Measurements from ENCODE around the gene PKN1.
A peak's percentile ranks its signal among the peaks of the same experiment; 100 is the strongest.

PKN1 gene

GRCh38 chr19:14467391-14467790, 34.3 kb downstream of the PKN1 start:
- DNase-seq (ENCODE audit: low spot score), result no peak

GRCh38 chr19:14467816-14468215, 34.7 kb downstream of the PKN1 start:
- no peak for DNase-seq (ENCODE audit: low spot score)

DNA sequence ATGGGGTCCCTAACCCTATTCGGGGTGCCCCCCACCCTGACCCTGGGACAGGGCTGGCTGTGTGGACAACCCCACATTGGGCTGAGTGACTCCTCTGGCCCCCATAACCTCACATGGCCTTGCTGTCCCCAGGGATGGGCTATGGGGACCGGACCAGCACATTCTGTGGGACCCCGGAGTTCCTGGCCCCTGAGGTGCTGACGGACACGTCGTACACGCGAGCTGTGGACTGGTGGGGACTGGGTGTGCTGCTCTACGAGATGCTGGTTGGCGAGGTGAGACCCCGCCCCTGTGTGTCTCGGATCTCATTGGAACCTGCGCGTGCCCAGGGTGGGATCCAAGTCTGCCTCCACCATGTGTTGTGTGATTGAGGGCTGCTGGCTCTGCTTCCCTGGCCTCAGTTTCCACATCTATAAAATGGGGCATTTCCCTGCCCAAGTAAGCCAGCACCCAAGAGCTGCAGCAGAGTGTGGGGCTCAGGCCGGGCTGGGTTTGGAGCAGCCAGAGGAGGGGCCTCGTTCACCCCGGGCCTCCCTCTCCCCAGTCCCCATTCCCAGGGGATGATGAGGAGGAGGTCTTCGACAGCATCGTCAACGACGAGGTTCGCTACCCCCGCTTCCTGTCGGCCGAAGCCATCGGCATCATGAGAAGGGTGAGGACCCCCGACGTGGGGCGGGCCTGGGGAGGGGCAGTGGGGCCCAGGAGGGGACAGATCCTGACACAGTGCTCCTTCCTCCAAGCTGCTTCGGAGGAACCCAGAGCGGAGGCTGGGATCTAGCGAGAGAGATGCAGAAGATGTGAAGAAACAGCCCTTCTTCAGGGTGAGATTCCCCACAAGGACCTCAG, 37.1 kb downstream of the PKN1 start:
- DNase-seq (ENCODE audit: low spot score), result no peak

- no peak for DNase-seq (ENCODE audit: low spot score)
Observed at GRCh38 chr19:14471436-14472187, 38.5 kb downstream of the PKN1 start.

GRCh38 chr19:14472202-14472938, 39.3 kb downstream of the PKN1 start:
- DNase-seq (ENCODE audit: low spot score), result peak; percentile 75

DNA sequence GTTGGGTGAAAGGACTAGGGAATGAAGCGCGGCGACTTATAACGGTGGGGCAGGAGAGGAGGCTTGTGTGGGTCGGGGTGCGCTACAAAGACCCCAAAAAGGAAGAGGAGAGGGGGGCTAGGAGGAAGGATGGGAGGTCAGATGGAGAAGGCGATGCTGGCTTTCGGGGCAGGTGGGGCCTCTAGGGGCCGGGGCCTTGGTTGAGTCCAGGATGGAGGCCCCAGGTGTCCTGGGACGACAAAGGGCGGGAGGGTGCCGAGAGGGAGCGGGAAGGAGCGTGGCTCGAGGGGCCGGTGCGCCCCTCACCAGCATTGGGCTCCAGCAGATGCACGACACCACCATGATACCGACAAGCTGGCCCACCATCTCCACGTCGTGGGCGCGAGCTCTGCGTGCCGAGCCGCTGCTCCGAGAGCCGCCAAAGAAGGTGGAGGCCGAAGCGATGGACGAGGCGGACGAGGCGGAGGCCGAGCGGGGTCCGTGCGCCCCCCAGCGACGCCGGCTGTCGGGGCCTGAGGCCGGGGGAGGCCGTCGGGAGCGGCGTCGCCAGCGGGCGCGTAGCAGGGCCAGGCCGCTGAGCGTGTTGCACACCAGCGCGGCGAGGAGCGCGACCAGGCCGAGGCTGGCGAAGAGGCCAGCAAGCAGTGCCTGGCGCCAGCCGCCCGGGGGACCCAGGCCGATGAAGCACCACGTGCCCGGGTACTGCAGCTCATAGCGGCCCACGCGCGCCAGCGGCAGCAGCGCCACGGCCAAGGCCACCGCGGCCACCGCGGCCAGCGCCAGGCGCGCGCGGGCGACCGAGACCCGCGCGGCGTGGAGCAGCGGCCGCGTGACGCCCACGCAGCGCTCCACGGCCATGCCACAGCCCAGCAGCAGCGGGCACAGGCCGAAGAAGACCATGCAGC, 40.2 kb downstream of the PKN1 start:
- DNase-seq (ENCODE audit: low spot score), result no peak

- DNase-seq (ENCODE audit: low spot score), result no peak
Observed at GRCh38 chr19:14473978-14474578, 41.0 kb downstream of the PKN1 start.

GRCh38 chr19:14474827-14475226, 41.7 kb downstream of the PKN1 start:
- DNase-seq (ENCODE audit: low spot score), result no peak

GRCh38 chr19:14475251-14476073, 42.4 kb downstream of the PKN1 start, which contains the start of gene PTGER1:
Gene PTGER1, minus strand, starts transcription at chr19:14475354. Its CDS starts 1,034 bp downstream, at chr19:14474320.
- DNase-seq (ENCODE audit: low spot score), result no peak

- DNase-seq (ENCODE audit: low spot score), result no peak
Observed at GRCh38 chr19:14476327-14476672, 43.2 kb downstream of the PKN1 start.

GRCh38 chr19:14476673-14477401, 43.7 kb downstream of the PKN1 start:
- DNase-seq (ENCODE audit: low spot score), result no peak

DNA sequence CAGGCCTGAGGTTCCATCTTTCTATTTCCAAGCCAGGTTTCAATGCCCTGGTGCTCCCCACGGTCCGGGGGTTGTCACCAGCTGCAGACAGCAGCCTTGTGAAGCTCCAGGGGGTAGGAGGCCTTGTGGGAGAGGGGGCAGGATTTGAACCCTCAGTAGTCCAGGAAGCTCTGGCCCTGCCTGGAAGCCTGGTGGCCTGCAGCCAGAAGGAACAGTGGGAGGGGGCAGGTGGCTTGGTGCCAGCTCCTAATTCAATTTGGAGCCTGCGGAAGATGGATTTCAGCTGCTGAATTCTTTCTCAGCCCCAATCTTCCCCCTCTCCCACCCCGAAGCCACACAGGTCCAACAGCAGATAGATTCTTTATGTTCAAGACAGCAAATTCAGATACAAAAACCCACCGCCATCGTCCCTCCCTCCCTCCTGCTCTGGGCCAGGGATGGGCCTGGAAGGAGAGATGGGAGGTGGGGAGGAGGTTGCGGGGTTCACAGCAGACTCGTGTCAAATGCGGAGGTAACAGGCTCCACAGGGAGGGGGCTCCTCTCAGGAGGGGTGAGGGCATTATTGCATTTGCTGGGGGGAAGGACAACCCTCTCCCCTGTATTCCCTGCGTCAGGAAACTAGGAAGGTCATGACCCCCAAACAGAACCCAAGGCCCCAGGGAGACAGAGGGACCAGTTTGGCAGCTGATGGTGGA, 44.5 kb downstream of the PKN1 start:
- DNase-seq (ENCODE audit: low spot score), result no peak

GRCh38 chr19:14478113-14478545, 45.0 kb downstream of the PKN1 start:
- DNase-seq (ENCODE audit: low spot score), result no peak

DNA sequence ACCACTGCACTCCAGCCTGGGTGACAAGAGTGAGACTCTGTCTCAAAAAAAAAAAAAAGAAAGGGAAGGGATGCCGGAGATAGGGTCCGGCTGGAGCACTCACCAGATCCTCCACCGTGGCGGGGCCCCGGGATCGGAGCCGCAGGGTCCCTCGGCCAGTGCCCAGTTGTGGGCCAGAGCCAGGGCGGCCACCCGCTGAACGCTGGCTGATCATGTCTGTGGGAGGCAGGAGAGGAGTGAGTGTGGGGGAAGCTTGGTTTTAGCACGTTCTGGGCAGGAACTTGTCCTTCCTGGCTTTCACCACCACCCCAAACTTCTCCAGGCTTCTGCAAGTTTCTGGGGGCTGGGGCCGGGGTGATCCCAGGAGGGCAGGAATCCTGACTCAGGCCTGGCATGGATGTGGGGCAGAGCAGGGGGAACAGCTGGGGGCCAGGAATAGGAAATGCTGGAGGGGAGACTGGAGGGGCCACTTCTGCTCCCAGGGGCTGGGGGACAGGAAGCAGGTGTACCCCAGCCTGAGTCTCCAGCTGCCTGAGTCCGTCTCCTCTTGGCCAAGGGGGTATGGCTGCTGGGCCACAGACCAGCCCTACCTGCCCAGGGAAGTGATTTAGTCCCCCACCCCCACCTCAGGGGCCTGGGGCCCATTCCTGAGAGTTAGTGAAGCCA, 46.3 kb downstream of the PKN1 start:
- DNase-seq (ENCODE audit: low spot score), result no peak

GRCh38 chr19:14479975-14480699, 47.0 kb downstream of the PKN1 start:
- peak; percentile 53 for DNase-seq (ENCODE audit: low spot score)

GRCh38 chr19:14480700-14481079, 47.6 kb downstream of the PKN1 start:
- no peak for DNase-seq (ENCODE audit: low spot score)

- DNase-seq (ENCODE audit: low spot score), result no peak
Observed at GRCh38 chr19:14482172-14482941, 49.3 kb downstream of the PKN1 start.

Data from hematopoietic multipotent progenitor cell treated with erythropoietin and hydrocortisone succinate and interleukin-3 and kit ligand, for 15 days (in vitro differentiated cells).